Upper lobe of left lung (tissue), 4 donors: Measurements from ENCODE around the gene DYNC2I2.

Experiments
- EP300 ChIP-seq, 4 donors: sonication (generic); formaldehyde crosslinking; IDR thresholded peaks; one replicate each; pipeline ENCODE4 v1.5.1; 2017; ENCODE audit warnings: antibody characterized with exemption in 4 of 4, control low read depth in 2 of 4
- POLR2A ChIP-seq, 4 donors: fragments of 450-650 bp; IDR thresholded peaks; one replicate each; pipeline ENCODE4 v1.5.1; 2016 to 2017; ENCODE audit warnings: antibody characterized with exemption in 4 of 4, mild to moderate bottlenecking in 2 of 4
- POLR2AphosphoS5 ChIP-seq, 2 donors: sonication (generic); formaldehyde crosslinking; IDR thresholded peaks; one replicate each; pipeline ENCODE4 v1.5.1; 2017; ENCODE audit warnings: antibody characterized with exemption in 2 of 2
- TF ChIP-seq, protein P1 (sequence below), 6 experiments: fragments of 450-650 bp in 4 of 6; fragments of 200-600 bp in 2 of 6; sonication (generic) in 2 of 6; IDR thresholded peaks; one replicate each; pipeline ENCODE4 v1.5.1; 2016 to 2019; ENCODE audit warnings: antibody characterized with exemption in 6 of 6

DNA sequence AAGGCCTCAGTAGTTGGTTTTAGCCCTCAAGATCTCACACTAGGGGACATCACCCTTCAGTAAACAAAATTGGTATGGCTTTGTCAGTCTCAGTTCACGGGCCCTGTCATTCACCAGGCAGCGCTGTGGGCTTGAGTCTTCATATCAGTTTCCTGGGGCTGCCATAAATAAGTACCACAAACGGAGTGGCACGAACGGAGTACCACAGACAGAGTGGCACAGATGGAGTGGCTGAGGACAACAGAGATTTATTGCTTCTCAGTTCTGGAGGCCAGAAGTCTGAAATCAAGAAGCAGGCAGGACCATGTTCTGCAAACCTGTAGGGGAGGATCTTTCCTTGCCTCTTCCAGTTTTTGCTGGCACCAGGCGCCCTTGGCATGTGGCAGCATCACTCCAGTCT lies 37.5 kb downstream of the DYNC2I2 start:
- TF ChIP-seq, protein P1, sequence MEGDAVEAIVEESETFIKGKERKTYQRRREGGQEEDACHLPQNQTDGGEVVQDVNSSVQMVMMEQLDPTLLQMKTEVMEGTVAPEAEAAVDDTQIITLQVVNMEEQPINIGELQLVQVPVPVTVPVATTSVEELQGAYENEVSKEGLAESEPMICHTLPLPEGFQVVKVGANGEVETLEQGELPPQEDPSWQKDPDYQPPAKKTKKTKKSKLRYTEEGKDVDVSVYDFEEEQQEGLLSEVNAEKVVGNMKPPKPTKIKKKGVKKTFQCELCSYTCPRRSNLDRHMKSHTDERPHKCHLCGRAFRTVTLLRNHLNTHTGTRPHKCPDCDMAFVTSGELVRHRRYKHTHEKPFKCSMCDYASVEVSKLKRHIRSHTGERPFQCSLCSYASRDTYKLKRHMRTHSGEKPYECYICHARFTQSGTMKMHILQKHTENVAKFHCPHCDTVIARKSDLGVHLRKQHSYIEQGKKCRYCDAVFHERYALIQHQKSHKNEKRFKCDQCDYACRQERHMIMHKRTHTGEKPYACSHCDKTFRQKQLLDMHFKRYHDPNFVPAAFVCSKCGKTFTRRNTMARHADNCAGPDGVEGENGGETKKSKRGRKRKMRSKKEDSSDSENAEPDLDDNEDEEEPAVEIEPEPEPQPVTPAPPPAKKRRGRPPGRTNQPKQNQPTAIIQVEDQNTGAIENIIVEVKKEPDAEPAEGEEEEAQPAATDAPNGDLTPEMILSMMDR (IDR thresholded peaks at IDR 0.05) = no peak
- TF ChIP-seq POLR2A (IDR thresholded peaks at IDR 0.05) (no peak), POLR2AphosphoS5 (IDR thresholded peaks at IDR 0.05) (no peak), EP300 (IDR thresholded peaks at IDR 0.05) (no peak)
